ENCODE measurements around the gene TTC28.

DNA sequence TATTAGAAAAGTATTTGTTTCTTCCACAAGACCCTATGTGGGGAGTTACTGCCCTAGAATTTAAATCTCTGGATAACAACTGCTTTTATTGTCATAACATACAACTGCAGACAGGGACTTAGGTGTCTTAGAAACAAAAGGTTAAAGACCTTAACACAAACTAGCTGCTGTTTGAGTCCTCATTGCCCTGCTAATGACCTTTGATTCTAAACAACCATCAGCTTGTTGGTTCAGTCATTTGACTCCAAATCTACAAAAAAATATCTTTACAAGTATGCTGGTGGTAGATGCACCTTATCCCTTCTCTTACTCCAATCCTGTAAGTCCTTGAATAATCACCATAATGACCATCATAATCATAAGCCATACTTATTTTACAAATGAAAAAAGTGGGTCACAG lies 383.2 kb downstream of the TTC28 start:
- TF ChIP-seq POLR2A (IDR thresholded peaks at IDR 0.05): no peak
- TF ChIP-seq, protein P1, sequence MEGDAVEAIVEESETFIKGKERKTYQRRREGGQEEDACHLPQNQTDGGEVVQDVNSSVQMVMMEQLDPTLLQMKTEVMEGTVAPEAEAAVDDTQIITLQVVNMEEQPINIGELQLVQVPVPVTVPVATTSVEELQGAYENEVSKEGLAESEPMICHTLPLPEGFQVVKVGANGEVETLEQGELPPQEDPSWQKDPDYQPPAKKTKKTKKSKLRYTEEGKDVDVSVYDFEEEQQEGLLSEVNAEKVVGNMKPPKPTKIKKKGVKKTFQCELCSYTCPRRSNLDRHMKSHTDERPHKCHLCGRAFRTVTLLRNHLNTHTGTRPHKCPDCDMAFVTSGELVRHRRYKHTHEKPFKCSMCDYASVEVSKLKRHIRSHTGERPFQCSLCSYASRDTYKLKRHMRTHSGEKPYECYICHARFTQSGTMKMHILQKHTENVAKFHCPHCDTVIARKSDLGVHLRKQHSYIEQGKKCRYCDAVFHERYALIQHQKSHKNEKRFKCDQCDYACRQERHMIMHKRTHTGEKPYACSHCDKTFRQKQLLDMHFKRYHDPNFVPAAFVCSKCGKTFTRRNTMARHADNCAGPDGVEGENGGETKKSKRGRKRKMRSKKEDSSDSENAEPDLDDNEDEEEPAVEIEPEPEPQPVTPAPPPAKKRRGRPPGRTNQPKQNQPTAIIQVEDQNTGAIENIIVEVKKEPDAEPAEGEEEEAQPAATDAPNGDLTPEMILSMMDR (IDR thresholded peaks at IDR 0.05): no peak
